WERI-Rb-1 (cell line): Measurements from ENCODE around the gene MSANTD3.

Experiments used
- DNase-seq: peaks from one replicate; pipeline ENCODE4 v3.0.0-alpha.2; 2020
- H3K27ac ChIP-seq: fragments of 250-450 bp; sonication (Bioruptor Pico); 2 replicates; pipeline ENCODE4 v1.5.1; 2020; ENCODE audit warnings: mild to moderate bottlenecking, moderate library complexity
- H3K27me3 ChIP-seq: fragments of 250-450 bp; sonication (Bioruptor Pico); 2 replicates; pipeline ENCODE4 v1.5.1; 2021; ENCODE audit warnings: mild to moderate bottlenecking, low read depth, moderate library complexity; ENCODE audit not compliant: insufficient read depth, severe bottlenecking
- H3K36me3 ChIP-seq: fragments of 250-450 bp; sonication (Bioruptor Pico); 2 replicates; pipeline ENCODE4 v1.5.1; 2020; ENCODE audit warnings: mild to moderate bottlenecking, moderate library complexity
- H3K4me3 ChIP-seq: 2 replicates; pipeline ENCODE4 v1.5.1; 2011; ENCODE audit warnings: low read depth, mild to moderate bottlenecking, control low read depth, low read length
- H3K9me3 ChIP-seq: fragments of 250-450 bp; sonication (Bioruptor Pico); 2 replicates; pipeline ENCODE4 v1.5.1; 2021; ENCODE audit warnings: mild to moderate bottlenecking, moderate library complexity; ENCODE audit not compliant: severe bottlenecking
- CTCF ChIP-seq: IDR thresholded peaks from 2 replicates; pipeline ENCODE4 v1.5.1; 2011; ENCODE audit warnings: low read depth, mild to moderate bottlenecking, control low read depth, inconsistent platforms, low read length

The MSANTD3 gene

GRCh38 chr9:100449420-100449819, 22.5 kb downstream of the MSANTD3 start:
- H3K36me3 ChIP-seq = peaks cover 49% of the 10 kb centered on the region
- no peak overlapping the region for H3K4me3 ChIP-seq
- H3K27me3 ChIP-seq = no peaks in the 10 kb centered on the region
- H3K9me3 ChIP-seq = no peaks in the 10 kb centered on the region
- no peak for TF ChIP-seq CTCF
- no peak for DNase-seq
- H3K27ac ChIP-seq = no peak overlapping the region

- H3K36me3 ChIP-seq = peaks cover 26% of the 10 kb centered on the region
- no peaks in the 10 kb centered on the region for H3K27me3 ChIP-seq
- no peak overlapping the region for H3K4me3 ChIP-seq
- no peak for DNase-seq
- no peak overlapping the region for H3K27ac ChIP-seq
- TF ChIP-seq CTCF = no peak
- no peaks in the 10 kb centered on the region for H3K9me3 ChIP-seq
Observed at GRCh38 chr9:100452894-100453293, 26.0 kb downstream of the MSANTD3 start.

- no peak for DNase-seq
- Histone ChIP-seq H3K9me3 (no peaks in the 10 kb centered on the region), H3K27me3 (no peaks in the 10 kb centered on the region), H3K4me3 (no peak overlapping the region), H3K27ac (no peak overlapping the region), H3K36me3 (peaks cover 22% of the 10 kb centered on the region)
- TF ChIP-seq CTCF = no peak
Observed at GRCh38 chr9:100455470-100455869, 28.5 kb downstream of the MSANTD3 start.

GRCh38 chr9:100457517-100457916, 30.6 kb downstream of the MSANTD3 start:
- TF ChIP-seq CTCF = no peak

GRCh38 chr9:100459963-100460362, 33.0 kb downstream of the MSANTD3 start:
- no peak overlapping the region for H3K4me3 ChIP-seq
- no peaks in the 10 kb centered on the region for H3K36me3 ChIP-seq
- no peak overlapping the region for H3K27ac ChIP-seq
- no peaks in the 10 kb centered on the region for H3K27me3 ChIP-seq
- no peaks in the 10 kb centered on the region for H3K9me3 ChIP-seq
- DNase-seq = no peak
- TF ChIP-seq CTCF = no peak

More at GRCh38 chr9:100457517-100457916, 30.6 kb downstream of the MSANTD3 start:
- Histone ChIP-seq H3K27me3 (no peaks in the 10 kb centered on the region), H3K9me3 (no peaks in the 10 kb centered on the region), H3K36me3 (peaks cover 11% of the 10 kb centered on the region), H3K27ac (no peak overlapping the region), H3K4me3 (no peak overlapping the region)
- no peak for DNase-seq

- Histone ChIP-seq H3K27me3 (no peaks in the 10 kb centered on the region), H3K4me3 (no peak overlapping the region), H3K27ac (no peak overlapping the region), H3K9me3 (no peaks in the 10 kb centered on the region), H3K36me3 (no peaks in the 10 kb centered on the region)
- DNase-seq = no peak
- no peak for TF ChIP-seq CTCF
Observed at GRCh38 chr9:100465274-100465673, 38.3 kb downstream of the MSANTD3 start.
